ENCODE results near the gene ABO.
"Not testable (repeated sequence)": the region's sequence is repeated elsewhere in the genome, so short reads cannot be mapped to it uniquely, and the experiment has no call there.

The ABO gene

GRCh38 chr9:133223159-133223756 is 51.7 kb downstream of the ABO start:
- DNase-seq (ENCODE audit: low read depth, low spot score); H3K36me3 ChIP-seq (ENCODE audit: control insufficient read depth, insufficient read depth, low read length); H3K27me3 ChIP-seq (ENCODE audit: control insufficient read depth, insufficient read depth, low read length); H3K4me1 ChIP-seq (ENCODE audit: control insufficient read depth, insufficient read depth, low read length); H3K4me3 ChIP-seq (ENCODE audit: low read length); H3K9me3 ChIP-seq (ENCODE audit: control insufficient read depth, insufficient read depth, low read length); H3K27ac ChIP-seq (ENCODE audit: low read length): not testable (repeated sequence)
- WGBS (ENCODE audit: insufficient coverage, insufficient read length), result no CpG with 5 or more reads among the region's 13 CpGs

GRCh38 chr9:133221994-133222393 is 53.0 kb downstream of the ABO start:
- no CpG with 5 or more reads among the region's 12 CpGs for WGBS (ENCODE audit: insufficient coverage, insufficient read length)
- not testable (repeated sequence) for H3K36me3 ChIP-seq (ENCODE audit: control insufficient read depth, insufficient read depth, low read length); H3K4me1 ChIP-seq (ENCODE audit: control insufficient read depth, insufficient read depth, low read length); H3K9me3 ChIP-seq (ENCODE audit: control insufficient read depth, insufficient read depth, low read length); H3K4me3 ChIP-seq (ENCODE audit: low read length); DNase-seq (ENCODE audit: low read depth, low spot score); H3K27ac ChIP-seq (ENCODE audit: low read length); H3K27me3 ChIP-seq (ENCODE audit: control insufficient read depth, insufficient read depth, low read length)

DNA sequence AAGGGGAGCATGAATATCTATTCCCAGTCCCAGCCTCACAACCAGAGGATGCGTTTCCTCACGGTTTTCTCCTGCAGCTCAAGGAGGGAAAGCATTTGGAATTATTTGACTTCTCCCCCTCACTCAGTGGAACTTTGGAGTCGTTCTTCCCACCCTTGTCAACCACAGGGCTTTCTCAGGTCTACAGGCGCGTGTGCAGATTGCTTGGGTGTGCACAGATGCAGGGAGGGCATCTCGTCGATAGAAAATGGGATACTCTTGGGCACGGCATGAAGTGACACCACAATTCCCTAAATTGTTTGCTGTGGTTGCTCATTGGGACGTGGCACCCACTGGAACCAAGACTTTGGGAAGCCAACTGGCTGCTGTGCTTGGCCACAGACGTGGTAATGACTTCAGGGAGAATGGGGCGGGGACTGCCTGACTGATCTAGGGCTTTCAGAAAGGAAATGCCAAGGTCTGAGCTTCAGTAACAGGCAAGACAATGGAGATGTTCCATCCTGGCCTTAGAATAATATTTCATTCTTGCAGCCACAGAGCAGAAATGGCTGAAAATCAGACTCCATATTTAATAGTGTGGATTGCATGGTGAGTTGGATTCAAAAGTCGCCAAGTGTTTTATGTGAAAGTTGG is 53.7 kb downstream of the ABO start:
- no CpG with 5 or more reads among the region's 12 CpGs for WGBS (ENCODE audit: insufficient coverage, insufficient read length)
- Histone ChIP-seq H3K36me3 (ENCODE audit: control insufficient read depth, insufficient read depth, low read length) (no peaks in the 10 kb centered on the region; the same call in 1 of the 2 replicates), H3K9me3 (ENCODE audit: control insufficient read depth, insufficient read depth, low read length) (no peaks in the 10 kb centered on the region), H3K27ac (ENCODE audit: low read length) (no peak overlapping the region), H3K27me3 (ENCODE audit: control insufficient read depth, insufficient read depth, low read length) (no peaks in the 10 kb centered on the region), H3K4me1 (ENCODE audit: control insufficient read depth, insufficient read depth, low read length) (no peaks in the 10 kb centered on the region), H3K4me3 (ENCODE audit: low read length) (no peak overlapping the region)
- DNase-seq (ENCODE audit: low read depth, low spot score), result no peak

DNA sequence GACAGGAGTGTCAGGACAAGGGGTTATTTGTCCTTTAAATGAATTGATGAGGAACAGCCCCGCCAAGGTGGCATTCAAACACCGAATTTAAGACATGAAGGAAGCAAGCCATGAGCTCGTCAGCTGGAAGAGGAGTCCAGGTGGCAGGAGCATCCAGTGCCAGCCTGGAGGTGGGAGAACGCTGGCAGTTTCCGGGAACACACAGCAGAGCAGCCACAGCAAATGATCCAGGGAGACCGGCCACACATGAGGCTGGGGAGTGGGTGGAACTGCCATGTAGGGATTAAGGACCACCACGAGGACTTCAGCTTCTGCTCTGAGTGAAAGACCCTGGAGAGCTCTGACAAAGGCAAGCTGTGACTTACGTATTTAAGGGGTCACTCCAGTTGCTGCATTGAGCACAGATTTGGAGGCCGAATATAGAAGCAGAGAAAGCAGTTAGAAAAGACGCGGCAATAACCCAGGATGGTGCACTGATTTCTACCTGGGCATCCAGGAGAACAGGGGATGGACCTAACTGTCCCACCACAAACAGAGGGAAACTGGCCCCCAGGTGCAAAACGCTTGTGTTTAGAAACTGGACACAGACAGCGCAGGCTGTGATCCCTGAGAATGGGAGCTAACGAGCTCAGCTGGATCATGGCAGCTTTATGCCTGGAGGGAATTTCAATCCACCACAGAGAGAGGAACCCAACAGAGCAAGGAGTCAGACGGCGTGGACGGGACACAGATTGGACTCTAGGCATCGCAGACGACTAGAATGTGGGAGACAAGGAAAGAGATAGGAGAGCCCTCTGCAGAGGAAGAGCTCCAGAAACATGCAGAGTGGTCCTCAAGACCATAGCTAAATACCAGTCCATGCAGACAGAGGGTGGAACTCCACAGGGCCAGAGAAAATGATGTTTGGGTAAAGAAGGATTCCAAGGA is 56.7 kb downstream of the ABO start:
- WGBS (ENCODE audit: insufficient coverage, insufficient read length), result no CpG with 5 or more reads among the region's 19 CpGs

GRCh38 chr9:133217333-133217988 is 57.5 kb downstream of the ABO start:
- not testable (repeated sequence) for H3K4me3 ChIP-seq (ENCODE audit: low read length); H3K27me3 ChIP-seq (ENCODE audit: control insufficient read depth, insufficient read depth, low read length); H3K27ac ChIP-seq (ENCODE audit: low read length); DNase-seq (ENCODE audit: low read depth, low spot score); H3K4me1 ChIP-seq (ENCODE audit: control insufficient read depth, insufficient read depth, low read length); H3K36me3 ChIP-seq (ENCODE audit: control insufficient read depth, insufficient read depth, low read length); H3K9me3 ChIP-seq (ENCODE audit: control insufficient read depth, insufficient read depth, low read length)
- no CpG with 5 or more reads among the region's 12 CpGs for WGBS (ENCODE audit: insufficient coverage, insufficient read length)

More for the DNA sequence above, 56.7 kb downstream of the ABO start:
- H3K4me3 ChIP-seq (ENCODE audit: low read length); H3K27ac ChIP-seq (ENCODE audit: low read length); H3K4me1 ChIP-seq (ENCODE audit: control insufficient read depth, insufficient read depth, low read length); H3K36me3 ChIP-seq (ENCODE audit: control insufficient read depth, insufficient read depth, low read length); DNase-seq (ENCODE audit: low read depth, low spot score); H3K9me3 ChIP-seq (ENCODE audit: control insufficient read depth, insufficient read depth, low read length); H3K27me3 ChIP-seq (ENCODE audit: control insufficient read depth, insufficient read depth, low read length): not testable (repeated sequence)

- H3K27ac ChIP-seq (ENCODE audit: low read length); DNase-seq (ENCODE audit: low read depth, low spot score); H3K9me3 ChIP-seq (ENCODE audit: control insufficient read depth, insufficient read depth, low read length); H3K4me3 ChIP-seq (ENCODE audit: low read length); H3K36me3 ChIP-seq (ENCODE audit: control insufficient read depth, insufficient read depth, low read length); H3K27me3 ChIP-seq (ENCODE audit: control insufficient read depth, insufficient read depth, low read length); H3K4me1 ChIP-seq (ENCODE audit: control insufficient read depth, insufficient read depth, low read length): not testable (repeated sequence)
- no CpG with 5 or more reads among the region's 4 CpGs for WGBS (ENCODE audit: insufficient coverage, insufficient read length)
These were observed 60.7 kb downstream of the ABO start for GRCh38 chr9:133214276-133214675.

DNA sequence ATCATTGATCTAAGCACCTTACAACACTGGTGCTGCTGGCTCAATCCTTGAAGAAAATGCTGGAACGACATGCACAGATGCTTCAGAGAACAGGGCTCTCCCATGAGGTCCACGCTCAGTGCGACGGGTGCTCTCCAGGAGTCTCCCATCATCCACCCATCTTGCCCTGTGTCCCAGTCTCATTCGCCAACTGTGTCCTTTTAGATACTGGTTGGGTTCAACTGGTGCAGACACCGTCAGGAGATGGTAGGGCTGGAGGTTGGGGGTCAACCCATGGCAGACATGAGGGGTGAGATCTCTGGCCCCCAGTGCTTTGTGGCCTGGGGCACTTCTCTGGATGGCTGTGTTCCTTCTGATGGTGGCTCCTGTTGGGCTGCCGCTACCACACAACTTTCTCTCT is 64.4 kb downstream of the ABO start:
- H3K4me1 ChIP-seq (ENCODE audit: control insufficient read depth, insufficient read depth, low read length), result no peaks in the 10 kb centered on the region
- no peaks in the 10 kb centered on the region for H3K9me3 ChIP-seq (ENCODE audit: control insufficient read depth, insufficient read depth, low read length)
- H3K4me3 ChIP-seq (ENCODE audit: low read length), result no peak overlapping the region
- no peak for DNase-seq (ENCODE audit: low read depth, low spot score)
- H3K36me3 ChIP-seq (ENCODE audit: control insufficient read depth, insufficient read depth, low read length), result no peaks in the 10 kb centered on the region
- H3K27me3 ChIP-seq (ENCODE audit: control insufficient read depth, insufficient read depth, low read length), result peaks cover 8% of the 10 kb centered on the region
- H3K27ac ChIP-seq (ENCODE audit: low read length), result no peak overlapping the region
- WGBS (ENCODE audit: insufficient coverage, insufficient read length), result no CpG with 5 or more reads among the region's 7 CpGs

GRCh38 chr9:133210202-133210532 is 64.8 kb downstream of the ABO start:
- DNase-seq (ENCODE audit: low read depth, low spot score), result no peak
- H3K9me3 ChIP-seq (ENCODE audit: control insufficient read depth, insufficient read depth, low read length), result no peaks in the 10 kb centered on the region
- no CpG with 5 or more reads among the region's 7 CpGs for WGBS (ENCODE audit: insufficient coverage, insufficient read length)
- H3K4me1 ChIP-seq (ENCODE audit: control insufficient read depth, insufficient read depth, low read length), result no peaks in the 10 kb centered on the region
- H3K36me3 ChIP-seq (ENCODE audit: control insufficient read depth, insufficient read depth, low read length), result no peaks in the 10 kb centered on the region
- peaks cover 8% of the 10 kb centered on the region for H3K27me3 ChIP-seq (ENCODE audit: control insufficient read depth, insufficient read depth, low read length)
- no peak overlapping the region for H3K27ac ChIP-seq (ENCODE audit: low read length)
- no peak overlapping the region for H3K4me3 ChIP-seq (ENCODE audit: low read length)

- not testable (repeated sequence) for H3K4me1 ChIP-seq (ENCODE audit: control insufficient read depth, insufficient read depth, low read length); H3K9me3 ChIP-seq (ENCODE audit: control insufficient read depth, insufficient read depth, low read length); H3K27me3 ChIP-seq (ENCODE audit: control insufficient read depth, insufficient read depth, low read length); H3K4me3 ChIP-seq (ENCODE audit: low read length); H3K36me3 ChIP-seq (ENCODE audit: control insufficient read depth, insufficient read depth, low read length); H3K27ac ChIP-seq (ENCODE audit: low read length); DNase-seq (ENCODE audit: low read depth, low spot score)
- no CpG with 5 or more reads among the region's 29 CpGs for WGBS (ENCODE audit: insufficient coverage, insufficient read length)
These were observed 65.4 kb downstream of the ABO start for GRCh38 chr9:133209327-133210201.

DNA sequence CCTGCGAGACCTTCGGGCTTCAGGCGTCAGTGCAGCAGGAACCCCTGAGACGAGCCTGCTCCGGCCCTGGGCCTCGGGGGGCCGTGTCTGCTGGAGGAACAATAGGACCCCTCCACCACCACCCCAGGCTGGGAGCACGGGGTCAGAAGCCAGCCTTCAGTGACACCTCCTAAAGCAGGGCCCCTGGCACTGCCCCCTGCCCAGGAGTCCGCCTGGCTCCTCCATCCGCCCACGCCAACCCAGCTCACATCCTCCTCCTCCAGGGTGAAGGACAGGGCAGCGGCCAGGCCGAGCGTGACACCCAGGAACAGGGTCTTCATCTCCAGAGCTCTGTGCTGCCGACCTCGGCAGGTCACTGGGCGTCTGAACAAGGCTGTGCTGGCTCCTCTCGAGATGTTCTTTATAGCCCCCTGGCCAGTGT is 66.1 kb downstream of the ABO start, which contains the start of gene OBP2B:
Gene OBP2B (minus strand): TSS at position 371 of the 421 bp plus-strand sequence. CDS start 51 bp downstream, at position 320.
- WGBS (ENCODE audit: insufficient coverage, insufficient read length), result no CpG with 5 or more reads among the region's 18 CpGs
- not testable (repeated sequence) for H3K27me3 ChIP-seq (ENCODE audit: control insufficient read depth, insufficient read depth, low read length); H3K9me3 ChIP-seq (ENCODE audit: control insufficient read depth, insufficient read depth, low read length); H3K4me3 ChIP-seq (ENCODE audit: low read length); H3K36me3 ChIP-seq (ENCODE audit: control insufficient read depth, insufficient read depth, low read length); H3K27ac ChIP-seq (ENCODE audit: low read length); H3K4me1 ChIP-seq (ENCODE audit: control insufficient read depth, insufficient read depth, low read length); DNase-seq (ENCODE audit: low read depth, low spot score)

All from iPS DF 6.9 (cell line).